Lower lobe of right lung (tissue), 2 donors: Measurements from ENCODE around the gene USF2. TPM values are rescaled to one million over a fixed set of nuclear protein-coding genes. Genes with fewer than 3 reads are reported as not detected.

ENCODE experiments used
- ATAC-seq, 2 donors: fragments of 200-7000 bp; cut with Tn5 transposase; one replicate each; pipeline ENCODE4 v1.9.1; 2020 to 2022; ENCODE audit warnings: mild to moderate bottlenecking in 2 of 2, moderate library complexity in 2 of 2
- DNase-seq: peaks from one replicate; pipeline ENCODE4 v3.0.0-alpha.2; 2020
- H3K27ac ChIP-seq: fragments of 200-600 bp; one replicate; pipeline ENCODE4 v1.8.0; 2022
- H3K27me3 ChIP-seq: fragments of 200-600 bp; one replicate; pipeline ENCODE4 v1.8.0; 2022; ENCODE audit warnings: low read depth
- H3K36me3 ChIP-seq: fragments of 200-600 bp; one replicate; pipeline ENCODE4 v1.8.0; 2022; ENCODE audit warnings: mild to moderate bottlenecking
- H3K4me1 ChIP-seq: fragments of 200-600 bp; one replicate; pipeline ENCODE4 v1.8.0; 2022
- H3K4me3 ChIP-seq: fragments of 200-600 bp; one replicate; pipeline ENCODE4 v1.8.0; 2022; ENCODE audit warnings: mild to moderate bottlenecking
- H3K9me3 ChIP-seq: fragments of 200-600 bp; one replicate; pipeline ENCODE4 v1.8.0; 2022
- intact Hi-C: fragments of 100-400 bp; cut with DNase I; formaldehyde crosslinking; loops from one replicate; pipeline ENCODE4 v1.11.0; 2022
- total RNA-seq: library from RNA; stranded (reverse); fragmentation: NEBNext Ultra II Directional; extraction: Animal tissue kit (Norgen Biotek cat#: 25700); gene quantifications from one replicate; pipeline ENCODE4 v1.2.1, GENCODE V29; 2021
- TF ChIP-seq, protein P1 (sequence below): fragments of 200-600 bp; IDR thresholded peaks from one replicate; pipeline ENCODE4 v1.8.0; 2022; ENCODE audit warnings: antibody characterized with exemption, mild to moderate bottlenecking
- donor health status: DM: no; HTN: yes; CAD: no; lungs with severe emphysema.

The USF2 gene
- total RNA-seq, 1 donor from 2014 or later = 171 TPM

DNA sequence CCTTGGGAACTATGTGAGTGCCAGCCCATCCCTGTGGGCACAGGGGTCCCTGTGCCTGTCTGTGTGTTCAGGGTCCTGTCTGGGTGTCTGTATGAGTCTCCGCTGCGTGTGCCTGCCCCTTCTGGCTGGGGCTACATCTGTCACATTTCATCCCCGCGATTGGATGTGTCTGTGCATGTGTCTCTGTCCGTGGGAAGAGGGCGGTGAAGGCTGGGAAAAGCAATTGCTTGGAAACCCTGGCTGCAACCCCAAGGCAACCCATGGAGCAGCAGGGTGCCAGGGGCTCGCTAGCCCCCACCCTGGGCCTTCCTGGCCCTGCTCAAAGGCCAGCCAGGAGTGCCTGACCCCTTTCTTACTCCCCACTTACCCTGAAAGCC is 24.6 kb downstream of the USF2 start:
- Histone ChIP-seq H3K4me3 (no peak overlapping the region), H3K27ac (no peak overlapping the region), H3K36me3 (no peaks in the 10 kb centered on the region), H3K27me3 (peaks cover 10% of the 10 kb centered on the region), H3K4me1 (no peaks in the 10 kb centered on the region), H3K9me3 (no peaks in the 10 kb centered on the region)
- DNase-seq = no peak
- no peak for ATAC-seq
- TF ChIP-seq, protein P1, sequence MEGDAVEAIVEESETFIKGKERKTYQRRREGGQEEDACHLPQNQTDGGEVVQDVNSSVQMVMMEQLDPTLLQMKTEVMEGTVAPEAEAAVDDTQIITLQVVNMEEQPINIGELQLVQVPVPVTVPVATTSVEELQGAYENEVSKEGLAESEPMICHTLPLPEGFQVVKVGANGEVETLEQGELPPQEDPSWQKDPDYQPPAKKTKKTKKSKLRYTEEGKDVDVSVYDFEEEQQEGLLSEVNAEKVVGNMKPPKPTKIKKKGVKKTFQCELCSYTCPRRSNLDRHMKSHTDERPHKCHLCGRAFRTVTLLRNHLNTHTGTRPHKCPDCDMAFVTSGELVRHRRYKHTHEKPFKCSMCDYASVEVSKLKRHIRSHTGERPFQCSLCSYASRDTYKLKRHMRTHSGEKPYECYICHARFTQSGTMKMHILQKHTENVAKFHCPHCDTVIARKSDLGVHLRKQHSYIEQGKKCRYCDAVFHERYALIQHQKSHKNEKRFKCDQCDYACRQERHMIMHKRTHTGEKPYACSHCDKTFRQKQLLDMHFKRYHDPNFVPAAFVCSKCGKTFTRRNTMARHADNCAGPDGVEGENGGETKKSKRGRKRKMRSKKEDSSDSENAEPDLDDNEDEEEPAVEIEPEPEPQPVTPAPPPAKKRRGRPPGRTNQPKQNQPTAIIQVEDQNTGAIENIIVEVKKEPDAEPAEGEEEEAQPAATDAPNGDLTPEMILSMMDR = no peak
- intact Hi-C loops = no loop called here

DNA sequence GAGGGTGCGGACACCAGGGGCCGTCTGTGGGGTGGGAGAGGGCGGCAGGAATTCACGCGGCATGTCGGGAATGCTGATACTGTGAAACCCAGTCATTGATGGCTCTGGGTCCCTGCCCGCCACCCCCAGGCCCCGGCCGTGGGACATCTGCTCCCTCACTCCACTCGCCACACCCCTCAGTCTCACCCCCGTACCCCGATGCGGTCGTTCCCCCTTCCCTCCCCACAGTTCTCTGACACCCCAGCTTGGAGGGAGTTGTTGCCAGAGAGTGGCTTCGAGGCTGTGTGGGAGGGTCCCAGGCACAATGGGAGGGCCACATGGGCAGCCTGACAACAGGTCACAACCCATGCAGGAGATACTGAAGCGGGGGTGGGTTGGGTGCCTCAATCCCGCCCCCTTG is 25.0 kb downstream of the USF2 start:
- ATAC-seq (no peak), DNase-seq (no peak)
- peaks cover 10% of the 10 kb centered on the region for H3K27me3 ChIP-seq
- intact Hi-C loops = no loop called here
- H3K4me3 ChIP-seq = no peak overlapping the region
- no peak overlapping the region for H3K27ac ChIP-seq
- H3K4me1 ChIP-seq = no peaks in the 10 kb centered on the region
- TF ChIP-seq, protein P1 = no peak
- H3K9me3 ChIP-seq = no peaks in the 10 kb centered on the region
- H3K36me3 ChIP-seq = no peaks in the 10 kb centered on the region

DNA sequence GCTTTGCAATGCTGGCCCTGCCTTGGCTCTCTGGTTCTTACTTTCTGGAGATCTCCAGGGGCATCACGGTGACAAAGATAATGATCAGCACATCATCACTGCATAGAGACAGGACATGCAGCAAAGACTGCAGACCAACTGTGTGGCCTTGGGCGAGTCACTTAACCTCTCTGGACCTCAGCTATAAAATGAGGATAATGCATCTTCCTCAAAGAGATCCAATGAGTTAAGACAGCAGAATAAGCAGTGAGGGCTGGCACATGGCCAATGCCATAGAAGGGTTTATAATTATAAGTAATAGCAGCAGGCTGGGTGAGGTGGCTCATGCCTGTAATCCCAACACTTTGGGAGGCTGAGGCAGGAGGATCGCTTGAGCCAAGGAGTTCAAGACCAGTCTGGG is 25.6 kb downstream of the USF2 start:
- DNase-seq (no peak), ATAC-seq (no peak)
- no peaks in the 10 kb centered on the region for H3K9me3 ChIP-seq
- no peak overlapping the region for H3K27ac ChIP-seq
- H3K4me3 ChIP-seq = no peak overlapping the region
- peaks cover 10% of the 10 kb centered on the region for H3K27me3 ChIP-seq
- intact Hi-C loops = no loop called here
- no peaks in the 10 kb centered on the region for H3K36me3 ChIP-seq
- no peaks in the 10 kb centered on the region for H3K4me1 ChIP-seq
- TF ChIP-seq, protein P1 = no peak

DNA sequence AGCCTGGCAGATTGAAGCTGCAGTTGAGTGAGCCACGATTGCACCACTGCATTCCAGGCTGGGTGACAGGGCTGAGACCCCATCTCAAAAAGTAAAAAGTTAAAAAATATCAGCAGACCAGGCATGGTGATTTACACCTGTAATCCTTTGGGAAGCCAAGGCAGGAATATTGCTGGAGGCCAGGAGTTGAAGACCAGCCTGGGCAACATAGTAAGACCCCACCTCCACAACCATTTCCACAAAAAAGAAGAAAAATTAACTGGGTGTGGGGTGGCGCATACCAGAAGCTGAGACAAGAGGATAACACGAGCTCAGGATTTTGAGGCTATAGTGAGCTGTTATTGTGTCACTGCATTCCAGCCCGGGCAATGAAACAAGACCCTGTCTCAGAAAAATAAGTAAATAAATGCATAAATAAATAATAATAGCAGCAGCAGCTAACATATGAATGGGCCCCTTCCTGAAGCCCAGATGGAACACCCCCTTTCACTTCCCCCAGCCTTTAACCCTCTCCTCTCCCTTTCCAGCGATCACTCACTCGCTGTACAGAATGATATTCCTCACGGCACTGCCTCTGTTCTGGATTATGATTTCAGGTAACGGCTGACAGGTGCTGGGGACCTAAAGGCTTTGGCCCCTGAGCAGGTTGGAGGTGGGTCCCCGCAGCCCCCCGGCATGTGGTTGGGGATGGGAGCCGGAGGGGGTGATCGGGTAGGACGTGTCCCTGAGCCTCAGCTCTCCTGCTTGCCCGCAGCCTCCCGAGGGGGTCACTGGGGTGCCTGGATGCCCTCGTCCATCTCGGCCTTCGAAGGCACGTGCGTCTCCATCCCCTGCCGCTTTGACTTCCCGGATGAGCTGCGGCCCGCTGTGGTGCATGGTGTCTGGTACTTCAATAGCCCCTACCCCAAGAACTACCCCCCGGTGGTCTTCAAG is 26.4 kb downstream of the USF2 start:
- Histone ChIP-seq H3K27ac (no peak overlapping the region), H3K9me3 (no peaks in the 10 kb centered on the region), H3K4me1 (no peaks in the 10 kb centered on the region), H3K27me3 (peaks cover 11% of the 10 kb centered on the region), H3K36me3 (no peaks in the 10 kb centered on the region), H3K4me3 (no peak overlapping the region)
- intact Hi-C loops = no loop called here
- TF ChIP-seq, protein P1 = no peak
- DNase-seq = no peak
- ATAC-seq = no peak

DNA sequence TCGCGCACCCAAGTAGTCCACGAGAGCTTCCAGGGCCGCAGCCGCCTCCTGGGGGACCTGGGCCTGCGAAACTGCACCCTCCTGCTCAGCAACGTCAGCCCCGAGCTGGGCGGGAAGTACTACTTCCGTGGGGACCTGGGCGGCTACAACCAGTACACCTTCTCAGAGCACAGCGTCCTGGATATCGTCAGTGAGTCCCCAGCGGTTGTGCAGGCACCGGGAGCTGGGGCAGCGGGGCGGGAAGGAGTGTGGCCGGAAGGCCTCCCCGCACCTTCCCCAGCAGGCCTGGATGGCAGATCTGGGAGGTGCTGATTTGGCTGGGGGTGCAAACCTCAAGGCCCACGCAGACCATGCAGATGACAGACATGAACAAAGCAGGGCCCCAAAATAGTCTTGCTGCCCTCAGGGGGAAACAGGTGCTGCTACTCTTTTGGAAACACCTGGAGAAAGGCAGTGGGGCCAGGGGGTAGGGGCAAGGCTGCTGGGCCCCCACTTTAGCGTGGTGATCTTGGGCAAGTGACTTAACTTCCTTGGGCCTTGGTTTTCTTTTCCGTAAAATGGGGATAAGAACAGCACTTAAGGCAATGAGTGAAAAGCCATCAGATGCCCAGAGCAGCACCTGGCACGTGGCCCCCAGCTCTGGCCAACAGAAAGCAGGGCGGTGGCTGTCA is 27.2 kb downstream of the USF2 start:
- DNase-seq = no peak
- Histone ChIP-seq H3K36me3 (no peaks in the 10 kb centered on the region), H3K27ac (no peak overlapping the region), H3K4me1 (no peaks in the 10 kb centered on the region), H3K4me3 (no peak overlapping the region), H3K9me3 (no peaks in the 10 kb centered on the region), H3K27me3 (peaks cover 14% of the 10 kb centered on the region)
- intact Hi-C loops = no loop called here
- TF ChIP-seq, protein P1 = no peak
- ATAC-seq = no peak
